Inflammatory macrophage treated with lipopolysaccharide for 1 hour (primary cell): ENCODE results near the gene TMEM151B.
A peak's percentile ranks its signal among the peaks of the same experiment; 100 is the strongest.
"Not testable (repeated sequence)": the region's sequence is repeated elsewhere in the genome, so short reads cannot be mapped to it uniquely, and the experiment has no call there.

Experiments used
- DNase-seq, 2 donors: peaks; one replicate each; pipeline ENCODE4 v3.0.0-alpha.2; 2020 to 2022

Gene TMEM151B

DNA sequence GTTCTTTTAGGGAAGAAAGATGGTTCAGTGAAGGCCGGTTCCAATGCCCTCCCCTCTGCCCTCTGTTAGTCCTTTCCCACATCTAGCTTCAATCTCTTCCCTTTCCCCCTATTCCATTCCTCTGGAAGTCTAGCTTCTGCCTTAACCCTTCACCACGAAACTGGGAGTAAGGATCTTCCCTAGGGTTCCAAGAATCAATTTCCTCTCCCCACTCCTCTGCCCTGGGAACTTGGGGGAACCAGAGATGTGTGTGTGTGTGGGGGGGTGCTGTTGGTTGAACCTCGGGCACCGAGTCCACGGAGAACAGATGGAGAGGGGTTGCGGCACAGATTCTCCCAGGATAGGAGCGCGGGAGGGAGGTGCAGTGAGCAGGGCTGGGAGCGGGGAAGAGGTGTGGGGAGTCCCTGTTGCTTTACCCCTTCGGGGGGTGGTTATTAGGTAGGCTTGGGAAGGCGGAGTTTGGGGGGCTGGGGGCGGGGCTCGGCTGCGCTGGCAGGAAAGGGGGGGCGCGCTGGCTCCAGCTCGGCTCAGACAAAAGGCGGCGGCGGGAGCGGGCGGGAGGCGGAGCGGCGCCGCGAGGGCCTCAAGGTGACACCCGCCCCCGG is at the start of gene TMEM151B:
TSS of gene TMEM151B (plus strand) at position 530 of the 605 bp plus-strand sequence. CDS start 293 bp downstream, outside the sequence.
- no peak for DNase-seq

DNA sequence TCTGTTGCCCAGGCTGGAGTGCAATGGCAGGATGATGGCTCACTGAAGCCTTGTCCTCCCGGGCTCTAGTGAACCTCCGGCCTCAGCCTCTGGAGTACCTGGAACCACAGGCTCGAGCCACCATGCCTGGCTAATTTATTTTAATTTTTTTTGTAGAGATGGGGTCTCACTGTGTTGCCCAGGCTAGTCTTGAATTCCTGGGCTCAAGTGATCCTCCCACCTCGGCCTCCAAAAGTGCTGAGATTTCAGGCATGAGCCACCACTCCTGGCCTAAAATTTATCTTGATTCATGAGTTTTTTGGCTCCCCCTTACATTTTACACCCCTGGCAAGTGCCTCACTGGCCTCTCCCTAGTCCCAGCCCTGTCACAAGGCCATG is 49.3 kb upstream of the TMEM151B start:
- DNase-seq, result no peak

DNA sequence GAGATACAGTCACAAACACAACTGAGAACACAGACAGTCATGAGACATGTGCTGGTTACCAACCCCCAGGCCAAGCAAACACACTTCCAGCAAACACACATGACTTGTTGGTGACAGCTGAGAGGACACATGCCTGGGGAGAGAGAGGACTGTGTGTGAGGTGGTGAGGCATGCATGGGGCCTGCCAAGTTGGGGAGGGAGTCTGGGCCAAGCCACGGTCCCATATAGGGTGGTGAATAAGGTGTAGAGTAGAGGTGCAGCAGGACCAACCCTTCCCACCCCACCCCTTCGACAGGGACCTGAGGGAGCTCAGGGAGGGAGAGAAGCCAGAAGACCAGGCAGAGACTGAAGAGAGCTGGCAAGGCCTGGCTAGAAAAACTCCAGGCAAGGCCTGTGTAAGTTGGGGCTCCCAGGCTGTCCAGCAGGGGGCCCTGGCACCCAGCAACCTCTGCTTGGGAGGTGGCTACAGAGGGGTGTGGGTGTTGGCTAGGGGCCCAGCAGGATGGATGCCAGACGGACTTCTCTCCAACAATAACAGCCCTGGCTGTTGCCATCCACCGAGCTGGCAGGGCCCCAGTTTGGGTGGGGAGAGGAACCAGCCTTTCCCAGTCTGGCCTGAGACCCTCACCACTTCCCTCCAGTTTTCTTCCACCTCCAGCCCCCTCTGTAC is 48.8 kb upstream of the TMEM151B start:
- DNase-seq, result peak; percentile 71 to 79

DNA sequence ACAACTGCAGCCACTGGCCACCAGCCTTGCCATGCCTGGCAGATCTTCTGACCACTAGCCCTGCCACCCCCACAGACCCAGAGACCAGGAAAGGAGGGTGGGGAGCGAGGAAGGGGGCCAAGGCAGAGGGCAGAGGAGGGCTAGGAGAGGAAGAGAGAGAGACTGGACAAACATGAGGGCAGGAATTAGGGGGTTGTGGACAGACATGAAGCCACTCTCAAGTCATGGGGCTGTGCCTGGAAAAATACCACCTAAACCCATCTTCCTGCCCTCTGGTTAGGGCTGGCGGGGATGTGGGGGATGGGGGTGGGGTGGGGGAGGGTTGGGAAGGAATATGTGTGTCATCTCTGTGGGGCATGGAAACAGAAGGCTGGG is 48.3 kb upstream of the TMEM151B start:
- no peak for DNase-seq

DNA sequence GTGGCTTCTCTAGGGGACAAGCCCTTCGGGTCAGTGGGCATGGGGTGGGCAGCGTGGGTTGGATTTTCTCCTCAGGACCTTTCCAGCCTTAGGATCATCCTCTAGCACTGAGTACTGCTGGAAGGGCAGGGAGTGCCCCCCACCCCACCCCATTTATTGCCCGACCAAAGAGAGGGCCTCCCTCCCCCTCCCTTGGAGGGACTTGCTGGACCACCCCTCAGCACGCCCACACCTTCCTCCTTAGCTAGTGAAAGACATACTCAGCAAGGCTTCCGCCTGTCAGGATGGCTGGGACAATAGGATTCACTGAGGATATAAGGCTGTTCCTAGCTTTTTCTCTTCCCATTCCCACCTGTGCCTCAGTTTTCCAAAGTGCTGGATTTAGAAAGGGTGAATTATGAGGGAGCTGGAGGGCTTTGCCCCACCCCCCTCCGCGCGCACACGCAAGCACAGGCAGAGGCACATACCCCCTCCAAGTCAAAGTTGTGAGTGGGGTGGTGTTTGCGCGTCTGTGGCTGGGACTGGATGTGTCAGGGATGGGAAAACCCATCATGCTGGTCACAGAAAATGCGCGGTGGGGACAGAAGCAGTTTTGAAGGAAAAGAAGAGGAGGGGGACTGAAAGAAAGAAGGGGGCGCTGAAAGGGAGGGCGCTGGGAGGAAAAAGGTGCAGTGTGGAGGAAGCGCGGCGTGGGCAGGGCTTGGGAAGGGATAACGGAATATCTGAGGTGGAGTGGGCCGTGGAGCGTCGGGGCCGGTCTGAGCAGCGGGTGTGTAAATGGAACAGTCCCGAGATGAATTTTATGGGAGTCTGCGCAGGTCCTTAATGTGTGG is 47.5 kb upstream of the TMEM151B start:
- no peak for DNase-seq

DNA sequence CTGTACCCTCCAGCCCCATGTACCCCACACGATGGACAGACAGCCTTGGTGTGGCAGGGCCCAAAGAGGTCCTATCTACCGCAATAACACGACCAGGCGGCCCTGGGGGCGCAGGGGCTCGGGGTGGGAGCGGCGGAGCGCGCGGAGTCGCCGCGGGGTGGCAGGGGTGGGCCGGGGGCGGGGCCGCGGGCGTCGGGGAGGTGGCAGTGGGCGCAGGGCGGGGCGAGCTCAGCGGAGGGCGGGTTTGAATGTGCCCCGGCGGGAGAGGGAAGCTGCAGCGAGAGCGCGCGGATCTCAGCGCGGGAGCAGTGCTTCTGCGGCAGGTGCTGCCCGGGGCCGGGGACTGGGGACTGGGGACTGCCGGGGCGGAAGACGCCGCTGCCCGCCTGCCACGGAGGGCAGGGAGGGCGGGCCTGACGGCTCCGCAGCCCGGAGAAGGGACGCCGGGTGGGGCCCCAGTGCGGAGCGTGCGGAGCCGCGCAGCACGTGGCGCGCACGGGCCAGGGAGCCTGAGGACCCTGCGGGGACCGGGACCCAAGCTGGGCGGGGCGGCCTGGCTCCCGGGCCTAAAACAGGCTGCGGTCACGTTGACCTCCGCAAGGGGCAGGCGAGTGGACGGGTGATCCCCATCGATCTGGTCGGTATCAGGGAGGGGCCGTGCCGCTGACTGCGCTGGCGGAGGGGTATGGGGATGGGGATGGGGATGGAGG is 46.8 kb upstream of the TMEM151B start, which contains the start of gene SLC29A1:
TSS of gene SLC29A1 (plus strand) at position 277 of the 710 bp plus-strand sequence. CDS start 3,719 bp downstream, outside the sequence.
- peak in 1 of 2 donors; percentile 56 for DNase-seq

DNA sequence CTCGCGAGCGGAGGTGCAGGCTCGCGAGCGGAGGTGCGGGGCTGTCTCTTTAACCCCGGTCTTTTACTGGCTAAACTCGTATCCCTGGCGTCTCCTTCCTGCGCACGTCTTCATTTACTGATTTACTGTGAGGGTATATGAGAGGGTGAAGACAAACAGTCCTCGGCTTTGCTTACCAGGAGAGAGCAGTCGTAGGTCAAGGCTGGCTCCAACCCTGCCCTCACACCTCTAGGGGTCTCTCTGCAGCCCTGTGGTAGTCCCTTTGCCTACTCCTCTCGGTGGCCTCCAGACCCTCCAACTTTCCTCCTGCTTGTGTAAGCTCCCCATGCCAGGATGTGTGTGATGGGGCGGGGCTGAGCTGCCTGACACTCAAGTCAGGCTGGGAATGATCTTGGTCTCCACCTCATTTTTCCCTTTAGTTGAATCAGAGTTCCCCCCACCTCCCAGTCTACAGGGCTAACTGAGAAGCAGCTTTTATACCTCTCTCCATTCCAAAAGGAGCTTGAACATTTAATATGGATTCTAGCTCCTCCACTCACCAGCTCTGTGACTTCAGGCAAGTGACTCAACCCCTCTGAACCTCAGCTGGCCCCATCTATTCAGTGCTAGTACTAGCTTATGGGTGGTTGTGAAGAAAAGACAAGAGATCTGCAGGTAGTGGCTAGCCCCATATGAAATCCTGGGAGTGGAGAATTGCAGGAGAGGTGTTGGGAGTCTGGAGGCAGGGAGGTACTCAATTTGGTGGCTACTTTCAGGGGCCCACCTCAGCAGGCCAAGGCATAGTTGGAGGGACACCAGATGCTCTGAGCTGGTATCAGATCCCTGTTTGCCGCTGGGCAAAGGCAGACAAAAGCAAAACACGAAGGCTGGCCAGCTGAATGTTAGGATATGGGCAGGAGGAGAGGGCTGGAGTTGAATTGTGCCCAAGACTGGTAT is 46.0 kb upstream of the TMEM151B start:
- DNase-seq, result no peak

DNA sequence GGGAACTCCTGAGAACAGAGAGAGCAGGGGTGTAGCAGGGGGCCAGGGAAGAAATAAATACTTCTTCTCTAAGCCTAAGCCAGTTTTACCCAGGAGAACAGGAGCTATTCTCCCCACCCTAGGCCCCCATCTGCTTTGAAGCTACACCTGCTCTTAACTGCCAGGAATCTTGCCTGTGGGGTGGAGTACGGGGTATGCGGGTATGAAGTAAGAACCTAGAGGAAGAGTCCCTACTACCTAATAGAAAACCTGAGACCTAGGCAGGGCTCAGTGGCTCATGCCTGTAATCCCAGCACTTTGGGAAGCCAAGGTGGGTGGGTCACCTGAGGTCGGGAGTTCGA is 45.3 kb upstream of the TMEM151B start:
- no peak for DNase-seq

DNA sequence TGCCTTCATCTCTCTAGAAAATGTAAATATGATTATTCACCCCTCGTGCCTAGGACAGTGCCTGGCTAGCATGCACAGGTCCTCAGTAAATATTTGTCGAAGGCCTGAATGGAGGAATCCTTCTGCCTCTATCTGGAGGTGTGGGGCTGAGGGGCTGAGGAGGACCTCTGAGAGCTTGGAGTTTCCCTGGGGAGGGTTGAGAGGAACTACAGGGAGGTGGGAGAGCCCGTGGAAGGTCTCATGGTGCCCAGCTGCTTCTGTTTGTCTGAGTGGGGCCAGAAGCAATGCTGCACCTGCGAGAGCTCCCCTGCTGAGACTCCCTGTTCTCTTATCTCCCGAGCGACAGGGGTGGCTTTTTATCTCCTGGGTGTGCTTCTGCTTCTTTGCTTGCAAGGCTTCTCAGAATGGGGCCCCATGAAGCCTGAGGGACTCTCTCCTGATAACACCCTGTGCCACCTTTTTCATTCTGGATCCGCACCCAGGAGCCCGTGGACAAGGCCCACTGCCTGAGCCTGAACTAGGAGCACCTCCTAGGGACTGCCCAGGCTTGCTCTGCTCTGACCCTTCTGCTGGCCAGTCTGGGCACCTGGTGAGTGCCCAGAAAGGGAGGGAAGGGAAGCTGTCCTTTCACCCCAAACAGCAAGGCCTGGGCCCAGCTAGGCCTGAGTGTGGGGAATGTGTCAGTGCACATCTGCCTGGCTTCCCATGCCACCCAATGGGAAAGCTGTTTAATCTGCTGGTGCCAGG is 44.5 kb upstream of the TMEM151B start:
- DNase-seq, result peak in 1 of 2 donors; percentile 24

DNA sequence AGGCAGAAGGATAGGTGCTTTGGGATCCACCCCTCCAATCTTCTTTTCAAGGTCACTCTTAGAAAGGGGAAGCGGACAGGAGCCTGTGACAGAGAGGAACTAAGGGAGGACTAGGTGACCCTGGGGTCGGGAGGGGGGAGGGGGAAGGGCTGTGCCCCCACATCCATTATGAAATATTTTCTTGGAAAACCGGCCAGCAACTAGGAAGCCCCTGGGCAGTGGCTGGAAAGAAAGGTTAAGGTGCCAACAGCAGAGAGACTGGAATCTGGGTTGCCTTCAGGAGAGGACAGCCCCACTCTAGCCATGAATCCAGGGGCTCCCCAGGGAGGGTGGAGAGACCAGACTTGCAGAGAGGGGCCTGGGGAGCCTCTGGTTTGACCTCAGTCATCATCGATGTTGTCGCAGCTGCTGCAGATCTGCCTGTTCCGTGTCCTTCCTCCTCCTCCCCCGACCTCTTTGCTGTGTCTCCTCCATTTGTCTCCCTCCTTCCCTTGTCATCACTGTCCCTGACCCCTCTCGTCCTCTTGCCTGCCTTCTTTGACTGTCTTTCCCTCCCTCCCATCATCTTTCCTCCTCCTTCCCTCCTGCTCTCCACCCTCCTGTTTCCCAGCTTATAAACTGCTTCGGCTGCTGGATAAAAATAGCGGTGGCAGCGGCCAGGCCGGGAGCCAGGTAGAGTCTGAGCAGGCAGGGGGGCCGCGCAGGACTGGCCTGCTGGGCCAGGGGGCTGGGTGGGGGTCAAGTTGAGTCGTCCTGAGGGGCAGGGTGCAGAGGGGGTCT is 43.7 kb upstream of the TMEM151B start:
- no peak for DNase-seq

DNA sequence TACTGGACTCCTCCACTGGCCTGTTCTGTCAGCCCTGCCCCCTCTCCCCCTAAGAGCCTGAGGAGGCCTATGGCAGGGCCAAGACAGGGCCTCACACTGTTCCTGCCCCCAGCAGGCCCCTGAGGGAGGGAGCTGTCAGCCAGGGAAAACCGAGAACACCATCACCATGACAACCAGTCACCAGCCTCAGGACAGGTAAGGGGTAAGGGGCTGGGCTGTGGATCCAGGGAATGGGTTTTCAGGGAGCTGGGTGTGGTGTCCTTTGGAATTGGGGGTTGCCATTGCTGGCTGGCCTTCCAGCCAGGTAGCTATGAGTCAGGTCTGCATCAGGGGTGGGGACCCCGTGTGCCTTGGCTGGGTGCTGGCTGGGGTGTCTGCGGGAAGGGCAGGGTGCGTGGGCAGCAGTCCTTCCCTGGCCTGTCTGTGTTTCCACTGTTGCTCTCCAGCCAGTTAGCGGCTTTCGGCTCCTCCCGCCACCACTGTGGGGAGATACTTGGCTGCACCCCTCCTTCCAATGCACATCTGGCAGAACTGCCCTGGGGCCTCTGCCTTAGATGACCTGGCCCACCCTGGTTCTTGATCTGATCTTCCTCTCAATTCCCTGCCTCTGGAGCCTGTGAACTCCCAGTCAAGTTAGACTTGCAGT is 43.0 kb upstream of the TMEM151B start:
- DNase-seq, result no peak

DNA sequence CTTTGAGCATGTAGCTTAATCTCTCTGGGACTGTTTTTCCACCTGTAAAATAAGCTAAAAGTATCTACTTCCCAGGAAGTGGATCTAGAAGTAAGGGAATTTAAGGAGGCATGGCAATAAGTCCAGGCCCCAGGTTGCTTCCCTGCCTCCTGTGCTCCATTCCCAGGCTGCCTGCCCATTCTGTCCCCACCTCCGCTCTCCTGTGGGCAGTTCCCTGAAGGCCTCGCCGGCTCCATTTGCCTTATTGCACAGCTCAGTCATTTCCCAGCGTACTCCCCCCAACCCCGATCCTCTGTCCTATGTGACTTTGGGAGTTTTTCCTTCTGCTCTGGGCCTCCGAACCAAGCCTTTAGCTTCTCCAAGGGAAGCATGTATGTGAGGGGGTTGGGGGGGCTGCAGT is 42.2 kb upstream of the TMEM151B start:
- no peak for DNase-seq

DNA sequence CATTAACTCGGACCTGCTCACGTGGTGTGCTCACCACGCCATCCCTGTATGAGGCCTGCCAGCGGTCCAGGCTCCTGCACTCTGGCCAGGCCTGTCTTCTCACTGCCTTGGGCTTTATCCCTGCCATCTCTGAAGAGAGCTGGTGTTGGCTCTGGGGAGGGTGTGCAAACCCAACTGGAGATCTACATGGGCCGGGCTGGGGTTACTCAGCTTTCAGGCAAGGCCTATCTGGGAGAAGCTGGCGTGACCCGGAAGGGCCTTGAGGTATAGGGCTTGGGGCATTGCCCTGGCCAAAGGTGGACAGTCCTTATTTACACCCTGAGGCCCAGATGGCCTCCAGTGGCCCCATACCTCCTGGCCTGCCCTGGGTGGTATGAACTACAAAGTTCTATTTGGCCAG is 41.8 kb upstream of the TMEM151B start:
- DNase-seq, result no peak

DNA sequence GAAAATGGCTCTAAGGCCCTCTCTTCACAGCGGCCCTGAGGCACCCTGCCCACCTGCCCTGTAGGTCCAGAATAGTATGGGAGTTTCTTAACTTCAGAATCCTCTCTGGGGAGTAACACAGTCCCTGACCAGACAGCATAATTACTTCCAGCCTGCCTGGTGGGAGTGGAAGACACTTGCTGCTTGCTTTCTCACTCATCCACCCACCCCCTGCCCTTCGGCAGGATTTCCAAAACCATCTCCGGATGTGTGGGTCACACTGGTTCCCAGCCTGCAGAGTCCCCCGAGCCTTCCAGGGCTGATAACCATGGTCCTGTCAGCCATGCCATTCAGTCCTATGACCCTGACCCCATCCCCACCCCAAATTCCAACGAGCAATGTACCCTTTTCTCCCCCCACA is 41.4 kb upstream of the TMEM151B start:
- DNase-seq, result peak in 1 of 2 donors; percentile 58

DNA sequence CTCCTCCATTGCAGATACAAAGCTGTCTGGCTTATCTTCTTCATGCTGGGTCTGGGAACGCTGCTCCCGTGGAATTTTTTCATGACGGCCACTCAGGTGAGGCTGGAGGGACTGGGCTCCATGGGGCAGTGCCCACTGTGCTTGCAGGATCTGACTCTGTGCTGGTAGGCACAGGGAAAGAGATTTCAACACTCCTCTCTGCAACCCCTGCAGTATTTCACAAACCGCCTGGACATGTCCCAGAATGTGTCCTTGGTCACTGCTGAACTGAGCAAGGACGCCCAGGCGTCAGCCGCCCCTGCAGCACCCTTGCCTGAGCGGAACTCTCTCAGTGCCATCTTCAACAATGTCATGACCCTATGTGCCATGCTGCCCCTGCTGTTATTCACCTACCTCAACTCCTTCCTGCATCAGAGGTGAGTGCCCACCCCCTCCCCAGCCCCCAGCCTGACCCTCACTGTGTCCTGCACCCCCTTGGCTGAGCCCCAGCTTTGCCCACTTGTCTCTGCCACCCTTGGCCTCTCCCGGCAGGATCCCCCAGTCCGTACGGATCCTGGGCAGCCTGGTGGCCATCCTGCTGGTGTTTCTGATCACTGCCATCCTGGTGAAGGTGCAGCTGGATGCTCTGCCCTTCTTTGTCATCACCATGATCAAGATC is 40.7 kb upstream of the TMEM151B start:
- peak in 1 of 2 donors; percentile 69 for DNase-seq

DNA sequence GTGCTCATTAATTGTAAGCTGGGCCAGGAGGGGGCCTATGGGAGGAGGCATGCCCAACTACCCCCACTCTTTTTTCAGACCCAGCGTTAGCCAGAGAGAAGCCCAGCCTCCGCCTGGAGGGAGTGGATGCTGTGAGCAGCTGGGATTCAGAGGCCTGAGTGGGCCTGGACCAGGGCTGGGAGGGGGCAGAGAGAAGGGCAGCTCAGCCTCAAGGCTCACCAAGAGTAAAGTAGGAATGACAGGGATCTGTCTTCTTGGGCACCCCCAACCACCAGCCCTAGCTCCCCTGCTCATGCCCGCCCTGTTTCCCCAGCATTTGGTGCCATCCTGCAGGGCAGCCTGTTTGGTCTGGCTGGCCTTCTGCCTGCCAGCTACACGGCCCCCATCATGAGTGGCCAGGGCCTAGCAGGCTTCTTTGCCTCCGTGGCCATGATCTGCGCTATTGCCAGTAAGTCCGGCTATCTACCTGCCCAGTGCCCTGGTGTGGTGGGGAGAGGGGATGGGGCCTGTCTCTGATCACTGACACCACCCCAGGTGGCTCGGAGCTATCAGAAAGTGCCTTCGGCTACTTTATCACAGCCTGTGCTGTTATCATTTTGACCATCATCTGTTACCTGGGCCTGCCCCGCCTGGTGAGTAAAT is 40.1 kb upstream of the TMEM151B start:
- DNase-seq, result no peak

DNA sequence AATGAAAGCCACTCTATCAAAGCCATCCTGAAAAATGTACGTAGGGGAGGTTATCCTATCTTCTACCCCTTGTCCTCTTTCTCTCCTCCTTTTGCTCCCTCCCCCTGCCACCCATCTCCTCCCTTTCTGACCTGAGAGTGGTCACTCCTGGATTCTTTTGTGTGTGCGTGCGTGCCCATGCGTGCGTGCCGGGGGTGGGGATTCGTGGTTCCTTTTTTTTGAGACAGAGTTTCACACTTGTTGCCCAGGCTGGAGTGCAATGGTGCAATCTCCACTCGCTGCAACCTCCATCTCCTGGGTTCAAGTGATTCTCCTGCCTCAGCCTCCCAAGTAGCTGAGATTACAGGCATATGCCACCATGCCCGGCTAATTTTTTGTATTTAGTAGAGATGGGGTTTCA is 38.8 kb upstream of the TMEM151B start:
- DNase-seq, result not testable (repeated sequence)

DNA sequence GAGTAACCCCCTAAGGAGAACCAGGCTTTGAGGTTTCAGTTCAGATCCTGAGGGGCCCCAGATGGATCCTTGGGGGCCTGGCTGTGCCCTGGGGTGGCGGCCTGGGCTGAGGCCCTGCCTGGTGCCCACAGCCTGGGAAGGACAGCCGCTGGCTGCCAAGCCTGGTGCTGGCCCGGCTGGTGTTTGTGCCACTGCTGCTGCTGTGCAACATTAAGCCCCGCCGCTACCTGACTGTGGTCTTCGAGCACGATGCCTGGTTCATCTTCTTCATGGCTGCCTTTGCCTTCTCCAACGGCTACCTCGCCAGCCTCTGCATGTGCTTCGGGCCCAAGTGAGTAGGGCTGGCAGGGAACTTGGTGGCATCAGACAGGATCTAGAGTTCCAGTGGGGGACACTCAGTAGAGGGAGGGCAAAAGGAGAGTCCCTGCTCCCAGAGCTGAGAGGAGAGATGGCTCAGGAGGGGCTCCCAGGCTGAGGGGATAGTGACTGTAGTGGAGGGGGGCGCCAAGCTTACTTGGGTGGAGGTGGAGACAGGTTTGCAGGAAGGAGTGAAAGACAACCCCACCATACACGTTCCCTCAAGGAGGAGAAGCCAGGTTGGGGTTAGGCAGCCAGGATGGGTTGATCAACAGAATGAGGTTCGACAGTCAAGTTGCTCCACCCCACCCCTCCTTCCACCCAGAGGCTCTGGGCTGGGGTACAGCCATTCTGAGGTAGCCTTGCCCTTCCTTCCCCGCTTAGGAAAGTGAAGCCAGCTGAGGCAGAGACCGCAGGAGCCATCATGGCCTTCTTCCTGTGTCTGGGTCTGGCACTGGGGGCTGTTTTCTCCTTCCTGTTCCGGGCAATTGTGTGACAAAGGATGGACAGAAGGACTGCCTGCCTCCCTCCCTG is 37.3 kb upstream of the TMEM151B start:
- no peak for DNase-seq
